ENCODE measurements around the gene FAM187B.

The FAM187B gene

GRCh38 chr19:35228177-35228930 lies at the start of gene FAM187B:
Gene FAM187B, minus strand, starts transcription at chr19:35228739. Its CDS starts 59 bp downstream, at chr19:35228680.
- TF ChIP-seq GATA3 (IDR thresholded peaks at IDR 0.05; ENCODE audit: low read depth, low read length) (no peak), GATA2 (IDR thresholded peaks at IDR 0.05; ENCODE audit: low read depth, low read length) (no peak)

GRCh38 chr19:35276706-35277281 lies 48.3 kb upstream of the FAM187B start:
- TF ChIP-seq GATA3 (IDR thresholded peaks at IDR 0.05; ENCODE audit: low read depth, low read length), result no peak
- TF ChIP-seq GATA2 (IDR thresholded peaks at IDR 0.05; ENCODE audit: low read depth, low read length), result no peak

DNA sequence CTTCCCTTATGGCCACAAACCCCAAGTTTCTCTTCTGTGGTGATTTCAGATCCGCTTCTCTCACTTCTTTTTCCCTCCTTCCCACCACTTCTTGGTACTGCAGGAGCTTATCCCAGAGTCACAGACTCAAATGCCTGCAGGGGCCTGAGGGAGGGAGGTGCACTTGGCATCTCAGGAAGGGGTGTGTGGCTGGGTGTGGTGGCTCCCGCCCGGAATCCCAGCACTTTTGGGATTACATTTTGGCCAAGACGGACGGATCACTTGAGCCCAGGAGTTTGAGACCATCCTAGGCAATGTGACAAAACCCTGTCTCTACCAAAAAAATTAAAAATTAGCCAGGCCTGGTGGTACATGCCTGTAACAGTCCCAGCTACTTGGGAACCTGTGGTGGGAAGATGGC lies 45.8 kb upstream of the FAM187B start:
- no peak for TF ChIP-seq GATA2 (IDR thresholded peaks at IDR 0.05; ENCODE audit: low read depth, low read length)
- TF ChIP-seq GATA3 (IDR thresholded peaks at IDR 0.05; ENCODE audit: low read depth, low read length), result no peak

GRCh38 chr19:35273686-35274259 lies 45.2 kb upstream of the FAM187B start:
- TF ChIP-seq GATA3 (IDR thresholded peaks at IDR 0.05; ENCODE audit: low read depth, low read length) (no peak), GATA2 (IDR thresholded peaks at IDR 0.05; ENCODE audit: low read depth, low read length) (no peak)

- TF ChIP-seq GATA2 (IDR thresholded peaks at IDR 0.05; ENCODE audit: low read depth, low read length) (no peak), GATA3 (IDR thresholded peaks at IDR 0.05; ENCODE audit: low read depth, low read length) (no peak)
Observed at GRCh38 chr19:35272954-35273649, 44.6 kb upstream of the FAM187B start.

DNA sequence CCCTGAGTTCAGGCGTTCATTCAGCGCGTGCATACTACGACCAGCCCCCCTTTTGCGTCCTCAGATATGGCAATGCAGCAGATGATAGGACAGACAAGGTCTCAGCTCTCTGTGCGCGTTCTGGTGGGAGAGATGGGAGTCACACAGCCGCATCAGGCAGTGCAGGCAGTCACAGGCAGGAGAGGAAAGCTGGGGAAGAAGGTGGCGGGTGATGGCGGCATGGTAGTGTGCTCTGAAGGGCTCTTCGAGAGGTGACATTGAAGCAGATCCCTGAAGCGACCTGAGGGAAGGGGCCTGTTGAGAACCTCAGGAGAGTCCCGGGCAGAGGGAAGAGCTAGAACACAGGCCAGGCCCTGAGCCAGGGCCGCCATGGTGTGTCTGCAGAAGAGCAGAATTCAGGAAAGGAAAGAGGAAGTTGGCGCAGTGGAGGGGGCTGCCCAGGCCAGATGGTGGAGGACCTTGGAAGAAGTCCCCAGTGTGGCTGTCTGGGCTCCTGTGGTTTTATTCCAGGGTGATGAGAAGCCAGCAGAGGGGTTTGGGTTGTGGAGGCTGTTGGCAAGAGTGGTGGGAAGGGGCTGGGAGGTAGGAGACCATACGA lies 43.7 kb upstream of the FAM187B start:
- no peak for TF ChIP-seq GATA3 (IDR thresholded peaks at IDR 0.05; ENCODE audit: low read depth, low read length)
- TF ChIP-seq GATA2 (IDR thresholded peaks at IDR 0.05; ENCODE audit: low read depth, low read length), result no peak

DNA sequence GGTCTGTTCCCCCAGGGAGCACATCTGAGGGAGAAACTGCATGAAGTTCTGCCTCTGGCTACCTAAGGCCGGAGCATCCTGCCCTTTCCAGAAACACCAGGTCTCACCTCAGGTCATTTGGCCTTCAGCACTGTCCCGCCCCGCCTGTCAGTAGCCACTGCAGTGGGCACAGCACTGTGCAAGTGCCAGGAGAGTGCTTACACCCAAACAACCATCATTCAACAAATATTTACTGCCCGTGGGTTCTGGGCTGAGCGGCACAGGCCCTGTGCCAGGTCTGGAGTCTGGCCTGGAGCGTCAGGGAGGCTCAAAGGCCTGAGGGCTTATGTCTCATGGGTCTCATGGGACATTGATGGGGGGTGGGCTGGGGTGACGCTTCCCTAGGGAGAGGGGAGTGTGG lies 43.0 kb upstream of the FAM187B start:
- TF ChIP-seq GATA3 (IDR thresholded peaks at IDR 0.05; ENCODE audit: low read depth, low read length) (no peak), GATA2 (IDR thresholded peaks at IDR 0.05; ENCODE audit: low read depth, low read length) (no peak)

DNA sequence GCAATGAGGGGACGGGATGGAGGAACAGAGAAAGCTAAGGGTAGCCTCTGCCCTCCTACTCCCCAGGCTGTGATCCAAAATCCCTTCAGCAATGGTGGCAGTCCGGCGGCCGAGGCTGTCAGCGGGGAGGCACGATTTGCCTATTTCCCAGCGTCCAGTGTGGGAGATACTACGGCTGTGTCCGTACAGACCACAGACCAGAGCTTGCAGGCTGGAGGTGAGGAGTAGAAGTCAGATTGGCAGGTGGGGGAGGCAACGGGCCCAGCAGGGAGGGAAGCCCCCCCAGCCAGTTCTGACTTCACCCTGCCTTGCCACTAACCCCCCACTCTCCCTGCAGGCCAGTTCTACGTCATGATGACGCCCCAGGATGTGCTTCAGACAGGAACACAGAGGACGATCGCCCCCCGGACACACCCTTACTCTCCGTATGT lies 41.9 kb upstream of the FAM187B start:
- no peak for TF ChIP-seq GATA3 (IDR thresholded peaks at IDR 0.05; ENCODE audit: low read depth, low read length)
- no peak for TF ChIP-seq GATA2 (IDR thresholded peaks at IDR 0.05; ENCODE audit: low read depth, low read length)

GRCh38 chr19:35269438-35270117 lies 41.0 kb upstream of the FAM187B start:
- no peak; the same call in 1 of the 2 replicates for TF ChIP-seq GATA2 (IDR thresholded peaks at IDR 0.05; ENCODE audit: low read depth, low read length)
- TF ChIP-seq GATA3 (IDR thresholded peaks at IDR 0.05; ENCODE audit: low read depth, low read length), result no peak

DNA sequence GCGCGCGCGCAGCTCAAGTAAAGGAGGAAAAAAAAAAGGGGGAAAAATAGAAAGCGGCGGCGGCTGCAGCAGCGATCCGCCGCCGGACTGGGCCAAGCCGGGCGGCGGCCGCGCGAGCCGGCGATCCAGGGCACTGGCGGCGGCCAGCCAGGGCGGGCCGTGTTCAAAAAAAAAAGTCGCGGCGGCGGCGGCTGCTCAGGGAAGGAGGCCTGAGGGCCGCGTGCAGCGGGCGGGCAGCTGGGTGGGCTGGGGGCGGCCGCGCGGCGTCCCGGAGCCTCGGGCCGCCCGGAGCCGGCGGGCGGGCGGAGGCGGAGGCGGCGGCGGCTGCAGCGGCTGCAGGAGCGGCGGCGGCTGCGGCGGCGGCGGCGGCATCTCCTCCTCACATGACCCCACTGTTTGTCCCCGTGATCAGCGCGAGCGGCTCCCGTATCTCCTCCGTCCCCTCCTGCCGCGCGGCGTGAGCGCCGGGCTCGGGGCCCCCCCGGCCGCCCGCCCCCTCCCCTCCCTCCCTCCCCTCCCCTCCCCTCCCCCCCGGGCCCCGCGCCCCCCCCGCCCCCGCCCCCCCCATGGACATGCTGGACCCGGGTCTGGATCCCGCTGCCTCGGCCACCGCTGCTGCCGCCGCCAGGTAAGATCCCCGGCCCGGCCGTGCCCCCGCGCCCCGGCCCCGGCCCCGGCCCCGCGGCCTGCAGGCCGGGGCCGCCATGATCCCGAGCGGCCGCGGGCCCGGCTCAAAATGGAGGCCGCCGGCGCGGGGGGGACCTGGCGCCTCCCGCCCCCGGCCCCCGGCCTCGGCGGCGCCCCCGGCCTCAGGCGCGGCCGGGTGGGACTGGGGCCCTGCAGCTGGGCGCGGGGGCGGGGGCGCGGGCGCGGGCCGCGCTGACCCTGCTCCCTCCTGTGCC lies 40.2 kb upstream of the FAM187B start, which contains the start of gene USF2:
Gene USF2 (plus strand): TSS at position 427 of the 902 bp plus-strand sequence. CDS start 140 bp downstream, at position 567.
- TF ChIP-seq GATA2 (IDR thresholded peaks at IDR 0.05; ENCODE audit: low read depth, low read length) (no peak), GATA3 (IDR thresholded peaks at IDR 0.05; ENCODE audit: low read depth, low read length) (no peak)

- TF ChIP-seq GATA3 (IDR thresholded peaks at IDR 0.05; ENCODE audit: low read depth, low read length) (no peak), GATA2 (IDR thresholded peaks at IDR 0.05; ENCODE audit: low read depth, low read length) (no peak)
Observed at GRCh38 chr19:35267818-35268535, 39.4 kb upstream of the FAM187B start.

GRCh38 chr19:35267353-35267817 lies 38.8 kb upstream of the FAM187B start:
- TF ChIP-seq GATA2 (IDR thresholded peaks at IDR 0.05; ENCODE audit: low read depth, low read length) (no peak), GATA3 (IDR thresholded peaks at IDR 0.05; ENCODE audit: low read depth, low read length) (no peak)
